HG02571 (cell line): ENCODE results near the gene ENAH.
"Not testable (repeated sequence)": the region's sequence is repeated elsewhere in the genome, so short reads cannot be mapped to it uniquely, and the experiment has no call there.

Source experiments
- ATAC-seq: cut with Tn5 transposase; IDR thresholded peaks from one replicate; pipeline ENCODE4 v1.9.1; 2021; ENCODE audit warnings: mild to moderate bottlenecking, moderate library complexity; ENCODE audit not compliant: unreplicated experiment

Gene ENAH

DNA sequence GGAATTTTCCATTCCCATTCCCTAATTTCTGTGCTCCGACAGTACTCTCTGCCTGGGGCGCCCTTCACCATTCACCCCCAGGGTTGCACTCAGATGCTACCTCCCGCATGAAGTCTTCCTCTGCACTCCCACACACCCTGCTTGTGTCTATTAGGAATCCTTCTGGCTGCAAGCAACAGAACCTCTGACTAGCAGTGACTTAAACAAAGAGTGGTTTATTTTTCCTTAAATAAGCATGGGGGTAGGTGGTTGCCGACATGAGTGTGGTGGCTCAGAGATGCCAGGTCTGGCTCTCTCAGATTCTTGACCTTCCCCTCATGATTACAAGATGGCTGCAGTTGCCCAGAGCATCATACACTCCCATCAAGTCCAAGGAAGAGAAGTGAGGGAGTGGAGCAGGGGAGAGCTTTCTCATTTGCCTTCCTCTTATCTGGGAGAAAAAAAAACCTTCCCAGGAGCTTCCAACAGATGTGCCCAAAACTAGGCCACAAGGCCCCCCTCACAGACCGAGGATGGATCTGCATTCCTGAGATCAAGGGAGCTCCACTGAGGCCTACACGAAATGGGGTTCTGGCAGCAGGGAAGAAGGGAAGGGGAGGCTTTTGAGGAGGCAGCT, 175.5 kb downstream of the ENAH start:
- no peak for ATAC-seq

DNA sequence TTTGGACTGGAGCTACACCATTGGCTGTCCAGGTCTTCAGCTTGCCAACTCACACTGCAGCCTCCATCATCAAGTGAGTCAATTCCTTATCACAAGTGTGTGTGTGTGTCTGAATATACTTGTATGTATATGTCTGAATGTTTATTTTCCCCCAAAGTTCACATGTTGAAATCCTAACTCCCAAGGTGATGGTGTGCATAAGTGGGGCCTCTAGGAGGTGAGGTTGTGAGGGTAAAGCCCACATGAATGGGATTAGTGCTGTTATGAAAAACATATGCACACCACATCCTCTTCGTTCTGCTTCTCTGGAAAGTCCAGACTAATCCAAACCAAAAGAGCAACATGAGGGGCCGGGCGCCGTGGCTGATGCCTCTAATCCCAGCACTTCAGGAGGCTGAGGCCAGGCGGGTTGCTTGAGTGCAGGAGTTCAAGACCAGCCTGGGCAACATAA, 176.4 kb downstream of the ENAH start:
- ATAC-seq, result no peak

DNA sequence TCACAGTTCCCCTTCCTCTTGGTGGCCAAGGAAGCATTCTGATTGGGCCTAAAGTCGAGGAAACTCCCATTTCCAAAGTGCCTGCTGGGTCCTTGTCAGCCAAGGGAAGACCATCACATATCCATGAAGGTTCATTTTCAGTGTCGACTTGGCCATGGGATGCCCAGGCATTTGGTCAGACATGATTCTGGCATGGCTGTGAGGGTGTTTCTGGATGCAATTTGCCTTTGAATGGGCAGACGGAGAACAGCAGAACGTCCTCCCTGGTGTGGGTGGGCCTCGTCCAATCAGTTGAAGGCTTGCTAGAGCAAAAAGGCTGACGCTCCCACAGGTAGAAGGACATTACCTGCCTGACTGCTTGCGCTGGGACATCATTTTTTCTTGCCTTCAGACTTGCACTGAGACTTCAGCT, 176.8 kb downstream of the ENAH start:
- no peak for ATAC-seq

GRCh38 chr1:225474986-225475820, 177.7 kb downstream of the ENAH start:
- ATAC-seq, result peak; percentile 66

GRCh38 chr1:225474439-225474985, 178.4 kb downstream of the ENAH start:
- ATAC-seq, result no peak

- ATAC-seq, result not testable (repeated sequence)
These were observed 179.1 kb downstream of the ENAH start for GRCh38 chr1:225473676-225474438.

- ATAC-seq, result not testable (repeated sequence)
These were observed 179.7 kb downstream of the ENAH start for GRCh38 chr1:225473266-225473665.

DNA sequence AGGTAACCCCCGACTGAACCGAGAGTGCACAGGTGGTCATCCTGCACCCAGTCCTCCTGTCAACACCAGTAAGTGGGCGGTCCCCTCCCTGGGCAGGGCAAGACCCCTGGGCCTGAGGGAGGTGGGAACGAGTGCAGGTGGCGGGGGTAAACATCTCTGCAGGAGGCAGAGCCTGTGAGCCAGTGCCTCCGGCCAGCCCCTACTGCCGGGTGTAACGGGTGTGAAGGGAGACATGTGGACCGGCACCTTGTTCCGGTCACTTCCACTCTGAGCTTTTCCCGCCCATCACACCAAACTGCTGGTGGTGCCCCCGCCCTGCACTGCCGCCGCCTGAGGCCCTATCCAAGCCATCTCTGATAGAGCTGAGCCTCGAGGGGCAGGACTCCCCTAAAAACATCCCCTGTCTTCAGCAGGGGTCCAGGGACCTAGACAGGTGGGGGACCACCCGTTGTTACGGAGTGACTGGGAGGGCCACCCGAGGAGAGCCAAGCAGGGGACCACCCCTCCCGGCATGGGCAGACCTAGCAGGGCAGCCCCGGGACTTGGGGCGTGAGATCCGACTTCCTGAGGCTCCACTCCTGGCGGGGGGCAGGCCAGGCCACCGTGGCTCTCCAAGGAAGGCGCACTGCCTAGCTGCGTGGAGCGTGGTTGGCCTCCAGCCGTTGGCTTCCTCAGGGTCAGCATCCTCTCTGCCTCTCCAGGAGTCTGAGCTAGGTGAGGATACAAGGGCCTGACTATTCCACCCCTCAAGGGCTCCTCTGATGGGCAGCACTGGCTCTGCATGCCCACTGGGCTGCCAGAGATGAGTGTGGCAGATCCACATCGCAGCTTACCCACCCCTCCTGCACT, 181.2 kb downstream of the ENAH start:
- ATAC-seq, result no peak

DNA sequence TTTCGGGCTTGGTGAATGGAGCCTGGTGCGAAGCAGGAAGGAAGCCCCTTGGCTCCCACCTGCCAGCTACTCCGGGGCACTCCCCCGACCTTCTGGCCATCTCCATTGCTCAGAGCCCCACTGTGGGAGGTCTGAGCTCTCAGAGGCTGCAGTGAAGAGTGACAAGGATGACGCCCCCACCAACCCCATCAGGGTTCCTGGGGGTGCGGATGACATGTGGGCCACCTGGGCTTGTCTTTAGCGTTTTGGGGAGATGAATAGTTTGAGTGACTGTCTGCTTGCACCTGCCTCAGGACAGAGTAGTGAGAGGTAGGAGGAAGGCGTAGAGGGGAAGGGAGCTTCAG, 181.8 kb downstream of the ENAH start:
- ATAC-seq, result no peak

DNA sequence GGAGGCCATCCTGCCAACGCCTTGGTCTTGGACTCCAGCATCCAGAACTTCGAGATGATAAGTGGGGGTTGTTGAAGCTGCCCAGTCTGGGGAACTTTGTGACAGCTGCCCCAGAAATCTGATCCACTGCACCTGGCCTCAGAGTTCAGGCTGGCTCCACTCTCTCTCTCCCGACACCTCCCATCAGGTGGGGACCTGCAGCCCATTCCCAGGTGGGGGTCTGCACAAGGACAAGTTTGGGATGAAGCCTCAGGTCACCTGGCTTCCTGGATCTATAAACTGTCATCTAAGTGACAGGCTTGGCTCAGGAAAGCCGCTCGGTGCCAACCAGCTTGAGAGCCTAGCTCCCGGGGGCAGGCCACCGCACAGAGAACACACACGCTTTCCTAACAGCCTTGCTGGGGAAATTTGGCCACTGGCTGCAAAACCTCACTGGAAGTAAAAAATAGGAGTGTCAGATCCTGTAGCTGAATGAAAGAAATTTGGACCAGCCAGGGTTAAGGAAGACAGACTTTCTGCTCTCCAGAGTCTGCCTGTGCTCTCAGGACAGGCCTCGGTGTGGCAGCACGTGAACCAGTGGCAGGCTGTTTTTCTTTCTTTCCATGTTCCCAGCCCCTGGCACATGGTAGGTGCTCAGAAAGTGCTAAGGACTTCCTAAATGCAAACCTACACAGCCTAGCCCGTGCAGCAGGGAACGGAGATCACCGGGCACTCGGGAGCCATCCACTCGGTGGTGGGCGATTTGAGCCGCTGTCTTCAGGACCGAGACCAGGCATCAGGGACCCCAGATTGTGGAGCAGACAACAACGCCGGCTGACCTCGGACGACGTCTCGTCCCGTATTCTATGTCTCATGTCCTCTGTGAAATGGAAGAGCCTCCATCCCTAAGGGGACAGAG, 182.5 kb downstream of the ENAH start:
- ATAC-seq, result no peak

- ATAC-seq, result no peak
These were observed 183.9 kb downstream of the ENAH start for GRCh38 chr1:225469051-225469450.

GRCh38 chr1:225468270-225469020, 184.5 kb downstream of the ENAH start:
- no peak for ATAC-seq

GRCh38 chr1:225467193-225468020, 185.5 kb downstream of the ENAH start:
- peak; percentile 96 for ATAC-seq

- ATAC-seq, result no peak
These were observed 186.1 kb downstream of the ENAH start for GRCh38 chr1:225466848-225467192.

GRCh38 chr1:225465793-225466517, 187.0 kb downstream of the ENAH start:
- no peak for ATAC-seq

GRCh38 chr1:225464851-225465792, 187.8 kb downstream of the ENAH start:
- ATAC-seq, result no peak
